Measurements from ENCODE around the gene CD14. TPM values are rescaled to one million over a fixed set of nuclear protein-coding genes. Genes with fewer than 3 reads are reported as not detected.
"Not testable (repeated sequence)": the region's sequence is repeated elsewhere in the genome, so short reads cannot be mapped to it uniquely, and the experiment has no call there.

The CD14 gene
- total RNA-seq, 4 donors from 2014 or later: 18.5 to 36.7 (median 30.0) TPM

DNA sequence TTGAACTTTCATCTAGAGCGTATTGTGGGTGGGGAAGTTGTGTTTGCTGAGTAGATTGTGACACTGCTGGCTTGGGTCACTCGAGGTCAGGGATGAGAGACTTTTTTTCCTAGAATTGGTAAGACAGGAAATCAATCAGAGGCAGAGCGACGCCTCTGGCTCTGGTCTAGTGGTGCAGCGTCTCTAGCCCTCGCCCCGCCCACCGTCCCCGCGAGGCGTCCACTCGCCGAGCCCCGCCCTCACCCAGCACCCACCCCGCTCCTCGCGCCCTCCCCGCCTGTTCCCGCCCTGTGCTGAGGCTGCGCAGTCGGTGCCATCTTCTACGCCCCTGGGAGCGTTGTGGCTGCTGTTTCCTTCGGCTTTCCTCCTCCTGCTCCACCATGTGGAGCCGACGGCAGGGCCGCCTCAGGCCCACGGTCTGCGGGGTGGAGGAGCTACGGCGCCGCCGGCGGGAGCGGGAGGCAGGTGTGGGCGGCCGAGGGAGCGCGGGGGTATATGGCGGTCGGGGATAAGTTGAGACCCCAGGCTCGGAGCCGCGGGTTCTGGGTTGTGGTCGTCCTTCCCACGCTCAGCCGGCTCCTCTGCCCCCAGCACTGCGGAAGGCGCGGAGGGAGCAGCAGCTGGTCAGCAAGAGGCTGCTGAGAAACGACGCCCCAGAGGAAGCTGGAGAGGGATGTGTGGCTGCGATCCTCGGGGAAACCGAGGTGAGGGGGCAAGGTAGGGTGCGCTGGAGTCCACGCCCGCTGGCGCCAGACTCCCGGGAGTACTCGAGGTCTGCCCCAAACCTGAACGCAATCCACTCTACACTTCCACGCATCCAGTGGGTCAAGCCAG lies 6.4 kb upstream of the CD14 start, which contains the start of gene TMCO6:
Gene TMCO6, plus strand, starts transcription at position 304 of the 834 bp plus-strand sequence. Its CDS starts 77 bp downstream, at position 381.
- Histone ChIP-seq H3K4me3 (replicated peaks in 1 of 3) (peak within 1 kb of the TSS; percentile 63 to 80 (median 66)), H3K36me3 (peaks cover 1 to 3% of the 10 kb centered on the region in 2 donors), H3K4me1 (peaks cover 11 to 13% of the 10 kb centered on the region in 2 donors), H3K9me3 (no peaks in the 10 kb centered on the region), H3K27me3 (no peaks in the 10 kb centered on the region), H3K27ac (peak within 1 kb of the TSS; percentile 89 to 94 (median 89))
- WGBS, 2 donors: 0% methylated on average over 24 to 29 of the region's 63 CpGs
- TF ChIP-seq POLR2A (IDR thresholded peaks at IDR 0.05) (peak; percentile 42 to 70), CTCF (IDR thresholded peaks at IDR 0.05) (peak in 5 of 6 experiments; percentile 27 to 83 (median 65))
- intact Hi-C loops (cut with DNase I): loop anchor here (5.0 to 10.0 kb wide), 2 partner anchors 77 to 265 kb away; partner anchors contain the start of genes APBB3 and SLC35A4
- DNase-seq: peak; percentile 98 to 99

- DNase-seq, H3K36me3 ChIP-seq, H3K9me3 ChIP-seq, H3K27me3 ChIP-seq: not testable (repeated sequence)
- Histone ChIP-seq H3K4me1 (peaks cover 11 to 16% of the 10 kb centered on the region in 2 donors), H3K27ac (peak overlapping the region; percentile 89 to 94 (median 89)), H3K4me3 (replicated peaks in 1 of 3) (peak overlapping the region in 1 of 3 donors; percentile 10)
- intact Hi-C loops (cut with DNase I): loop anchor here (5.0 to 10.0 kb wide), 2 partner anchors 77 to 264 kb away; partner anchors contain the start of genes APBB3 and SLC35A4
- 25 to 26% methylated on average over 9 of the region's 9 CpGs for WGBS, 2 donors
Measured at GRCh38 chr5:140638898-140639147, 5.8 kb upstream of the CD14 start.

DNA sequence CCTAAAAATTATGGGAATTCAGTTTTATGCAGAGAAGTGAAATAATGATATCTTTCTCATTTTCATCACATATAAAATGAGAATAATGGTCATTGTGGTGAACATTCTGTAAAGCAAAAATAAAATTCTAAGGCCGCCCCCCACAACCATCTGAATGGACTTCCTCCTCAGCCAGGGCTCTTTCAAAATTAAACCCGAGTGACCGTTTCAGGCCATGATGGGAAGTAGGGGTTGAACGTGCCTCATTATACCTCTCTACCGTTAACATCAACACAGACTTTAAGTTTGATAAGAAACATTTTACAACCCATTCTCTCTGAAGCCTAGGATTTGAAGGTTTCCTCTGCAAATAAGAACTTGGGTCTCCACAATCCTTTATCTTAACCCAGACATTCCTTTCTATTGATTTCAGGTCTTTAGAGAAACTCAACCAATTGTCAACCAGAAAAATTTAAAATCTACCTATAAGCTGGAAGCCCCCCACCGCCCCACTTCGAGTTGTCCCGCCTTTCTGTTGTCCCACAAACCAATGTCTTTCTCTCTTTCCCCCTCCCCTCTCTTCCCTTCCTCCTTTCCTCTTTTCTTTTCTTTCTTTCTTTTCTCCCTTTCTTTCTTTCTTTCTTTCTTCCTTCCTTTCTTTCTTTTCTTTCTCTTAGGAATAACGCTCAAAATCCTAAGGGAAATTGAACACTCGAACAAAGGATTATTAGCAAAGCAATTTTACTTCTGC lies 4.6 kb upstream of the CD14 start:
- Histone ChIP-seq H3K4me1 (peaks cover 15 to 23% of the 10 kb centered on the region in 2 donors), H3K27ac (no peak overlapping the region), H3K9me3 (no peaks in the 10 kb centered on the region), H3K27me3 (no peaks in the 10 kb centered on the region), H3K36me3 (no peaks in the 10 kb centered on the region), H3K4me3 (replicated peaks in 1 of 3) (no peak overlapping the region)
- WGBS, 2 donors: 83% methylated on average over 10 of the region's 10 CpGs
- no peak for DNase-seq
- intact Hi-C loops (cut with DNase I): loop anchor here (5.0 to 10.0 kb wide), 2 partner anchors 75 to 263 kb away; partner anchors contain the start of genes APBB3 and SLC35A4
- TF ChIP-seq CTCF (IDR thresholded peaks at IDR 0.05) (no peak), POLR2A (IDR thresholded peaks at IDR 0.05) (no peak)

- intact Hi-C loops (cut with DNase I): loop anchor here (5.0 to 10.0 kb wide), 2 partner anchors 73 to 261 kb away; partner anchors contain the start of genes APBB3 and SLC35A4
- H3K36me3 ChIP-seq: no peaks in the 10 kb centered on the region
- H3K9me3 ChIP-seq: no peaks in the 10 kb centered on the region
- H3K4me3 ChIP-seq (replicated peaks in 1 of 3): no peak overlapping the region
- H3K27ac ChIP-seq: no peak overlapping the region
- peaks cover 15 to 31% of the 10 kb centered on the region in 2 donors for H3K4me1 ChIP-seq
- H3K27me3 ChIP-seq: no peaks in the 10 kb centered on the region
- TF ChIP-seq POLR2A (IDR thresholded peaks at IDR 0.05): no peak
- no peak for TF ChIP-seq CTCF (IDR thresholded peaks at IDR 0.05)
- DNase-seq: no peak
- WGBS, 2 donors: 85 to 88% methylated on average over 7 to 8 of the region's 8 CpGs
Measured at GRCh38 chr5:140635291-140636257, 2.6 kb upstream of the CD14 start.

- no peaks in the 10 kb centered on the region for H3K36me3 ChIP-seq
- H3K27me3 ChIP-seq: no peaks in the 10 kb centered on the region
- 54 to 55% methylated on average over 3 of the region's 3 CpGs for WGBS, 2 donors
- peaks cover 9 to 25% of the 10 kb centered on the region in 2 donors for H3K4me1 ChIP-seq
- H3K27ac ChIP-seq: no peak overlapping the region
- H3K9me3 ChIP-seq: no peaks in the 10 kb centered on the region
- no peak overlapping the region for H3K4me3 ChIP-seq (replicated peaks in 1 of 3)
- DNase-seq: no peak
- intact Hi-C loops (cut with DNase I): loop anchor here (10.0 kb wide), 1 partner anchor 259 kb away; no protein-coding TSS in a partner anchor
- TF ChIP-seq CTCF (IDR thresholded peaks at IDR 0.05) (no peak), POLR2A (IDR thresholded peaks at IDR 0.05) (no peak)
Measured at GRCh38 chr5:140634103-140634502, 1.1 kb upstream of the CD14 start.
